ENCODE results near the gene PRRX1. TPM values are rescaled to one million over a fixed set of nuclear protein-coding genes. Genes with fewer than 3 reads are reported as not detected.

The PRRX1 gene
- total RNA-seq, 1 experiment from 2014 or later = 1.1 TPM

GRCh38 chr1:170707959-170708655 is 44.2 kb downstream of the PRRX1 start:
- Histone ChIP-seq H3K27ac (peak overlapping the region; percentile 41), H3K4me3 (no peak overlapping the region), H3K27me3 (no peaks in the 10 kb centered on the region), H3K9me3 (replicated peaks) (no peaks in the 10 kb centered on the region), H3K36me3 (no peaks in the 10 kb centered on the region), H3K4me1 (peaks cover 6% of the 10 kb centered on the region; the same call in 1 of the 2 replicates)
- peak; percentile 9 to 38 for DNase-seq

GRCh38 chr1:170711682-170712081 is 47.8 kb downstream of the PRRX1 start:
- H3K9me3 ChIP-seq (replicated peaks) = no peaks in the 10 kb centered on the region
- no peaks in the 10 kb centered on the region for H3K27me3 ChIP-seq
- DNase-seq = no peak
- no peak overlapping the region for H3K4me3 ChIP-seq
- no peaks in the 10 kb centered on the region for H3K36me3 ChIP-seq
- H3K27ac ChIP-seq = no peak overlapping the region
- peaks cover 3% of the 10 kb centered on the region; the same call in 1 of the 2 replicates for H3K4me1 ChIP-seq

GRCh38 chr1:170714163-170714562 is 50.2 kb downstream of the PRRX1 start:
- Histone ChIP-seq H3K9me3 (replicated peaks) (no peaks in the 10 kb centered on the region), H3K4me3 (no peak overlapping the region), H3K27me3 (no peaks in the 10 kb centered on the region), H3K4me1 (no peaks in the 10 kb centered on the region), H3K36me3 (no peaks in the 10 kb centered on the region), H3K27ac (no peak overlapping the region)
- DNase-seq = no peak

GRCh38 chr1:170714938-170715337 is 51.0 kb downstream of the PRRX1 start:
- H3K27ac ChIP-seq = no peak overlapping the region
- no peak for DNase-seq
- no peaks in the 10 kb centered on the region for H3K9me3 ChIP-seq (replicated peaks)
- no peak overlapping the region for H3K4me3 ChIP-seq
- H3K4me1 ChIP-seq = no peaks in the 10 kb centered on the region
- H3K36me3 ChIP-seq = no peaks in the 10 kb centered on the region
- no peaks in the 10 kb centered on the region for H3K27me3 ChIP-seq

GRCh38 chr1:170716835-170717429 is 53.0 kb downstream of the PRRX1 start:
- no peak for DNase-seq
- no peak overlapping the region for H3K4me3 ChIP-seq
- no peaks in the 10 kb centered on the region for H3K9me3 ChIP-seq (replicated peaks)
- no peak overlapping the region for H3K27ac ChIP-seq
- no peaks in the 10 kb centered on the region for H3K4me1 ChIP-seq
- no peaks in the 10 kb centered on the region for H3K27me3 ChIP-seq
- H3K36me3 ChIP-seq = no peaks in the 10 kb centered on the region

- Histone ChIP-seq H3K4me1 (no peaks in the 10 kb centered on the region), H3K27me3 (no peaks in the 10 kb centered on the region), H3K4me3 (no peak overlapping the region), H3K27ac (no peak overlapping the region), H3K9me3 (replicated peaks) (no peaks in the 10 kb centered on the region), H3K36me3 (no peaks in the 10 kb centered on the region)
- DNase-seq = no peak
Measured at GRCh38 chr1:170720661-170721060, 56.7 kb downstream of the PRRX1 start.

GRCh38 chr1:170721621-170722020 is 57.7 kb downstream of the PRRX1 start:
- H3K27ac ChIP-seq = no peak overlapping the region
- H3K27me3 ChIP-seq = no peaks in the 10 kb centered on the region
- H3K36me3 ChIP-seq = no peaks in the 10 kb centered on the region
- no peak overlapping the region for H3K4me3 ChIP-seq
- no peaks in the 10 kb centered on the region for H3K9me3 ChIP-seq (replicated peaks)
- no peaks in the 10 kb centered on the region for H3K4me1 ChIP-seq
- no peak for DNase-seq

GRCh38 chr1:170723518-170723917 is 59.6 kb downstream of the PRRX1 start:
- no peaks in the 10 kb centered on the region for H3K9me3 ChIP-seq (replicated peaks)
- DNase-seq = no peak
- H3K36me3 ChIP-seq = no peaks in the 10 kb centered on the region
- H3K4me1 ChIP-seq = no peaks in the 10 kb centered on the region
- no peaks in the 10 kb centered on the region for H3K27me3 ChIP-seq
- no peak overlapping the region for H3K27ac ChIP-seq
- H3K4me3 ChIP-seq = no peak overlapping the region

GRCh38 chr1:170725326-170725725 is 61.4 kb downstream of the PRRX1 start:
- H3K9me3 ChIP-seq (replicated peaks) = no peaks in the 10 kb centered on the region
- no peak overlapping the region for H3K4me3 ChIP-seq
- H3K36me3 ChIP-seq = no peaks in the 10 kb centered on the region
- H3K27me3 ChIP-seq = no peaks in the 10 kb centered on the region
- H3K4me1 ChIP-seq = no peaks in the 10 kb centered on the region
- DNase-seq = no peak
- no peak overlapping the region for H3K27ac ChIP-seq

- Histone ChIP-seq H3K9me3 (replicated peaks) (no peaks in the 10 kb centered on the region), H3K27ac (no peak overlapping the region), H3K36me3 (no peaks in the 10 kb centered on the region), H3K27me3 (no peaks in the 10 kb centered on the region), H3K4me1 (peaks cover 8% of the 10 kb centered on the region), H3K4me3 (no peak overlapping the region)
- DNase-seq = peak in 1 of 2 experiments; percentile 6
Measured at GRCh38 chr1:170727963-170728362, 64.0 kb downstream of the PRRX1 start.

- Histone ChIP-seq H3K4me1 (peaks cover 11% of the 10 kb centered on the region), H3K4me3 (no peak overlapping the region), H3K36me3 (no peaks in the 10 kb centered on the region), H3K27ac (no peak overlapping the region), H3K9me3 (replicated peaks) (no peaks in the 10 kb centered on the region), H3K27me3 (no peaks in the 10 kb centered on the region)
- DNase-seq = no peak
Measured at GRCh38 chr1:170729225-170730002, 65.5 kb downstream of the PRRX1 start.

- H3K27me3 ChIP-seq = no peaks in the 10 kb centered on the region
- H3K9me3 ChIP-seq (replicated peaks) = no peaks in the 10 kb centered on the region
- peaks cover 17% of the 10 kb centered on the region for H3K4me1 ChIP-seq
- H3K27ac ChIP-seq = no peak overlapping the region
- H3K36me3 ChIP-seq = no peaks in the 10 kb centered on the region
- H3K4me3 ChIP-seq = no peak overlapping the region
- no peak for DNase-seq
Measured at GRCh38 chr1:170730014-170730413, 66.1 kb downstream of the PRRX1 start.

- Histone ChIP-seq H3K27me3 (no peaks in the 10 kb centered on the region), H3K36me3 (no peaks in the 10 kb centered on the region), H3K9me3 (replicated peaks) (no peaks in the 10 kb centered on the region), H3K27ac (no peak overlapping the region), H3K4me3 (no peak overlapping the region), H3K4me1 (peaks cover 20% of the 10 kb centered on the region)
- no peak for DNase-seq
Measured at GRCh38 chr1:170730438-170730837, 66.5 kb downstream of the PRRX1 start.

- H3K36me3 ChIP-seq = no peaks in the 10 kb centered on the region
- H3K27ac ChIP-seq = no peak overlapping the region
Measured at GRCh38 chr1:170731566-170732251, 67.8 kb downstream of the PRRX1 start.

GRCh38 chr1:170732252-170732588 is 68.3 kb downstream of the PRRX1 start:
- Histone ChIP-seq H3K4me1 (peaks cover 20% of the 10 kb centered on the region), H3K9me3 (replicated peaks) (no peaks in the 10 kb centered on the region), H3K36me3 (no peaks in the 10 kb centered on the region), H3K4me3 (no peak overlapping the region), H3K27me3 (no peaks in the 10 kb centered on the region), H3K27ac (no peak overlapping the region)
- peak; percentile 2 to 28 for DNase-seq

More at GRCh38 chr1:170731566-170732251, 67.8 kb downstream of the PRRX1 start:
- DNase-seq = no peak
- peaks cover 20% of the 10 kb centered on the region for H3K4me1 ChIP-seq
- no peaks in the 10 kb centered on the region for H3K27me3 ChIP-seq
- H3K4me3 ChIP-seq = no peak overlapping the region
- H3K9me3 ChIP-seq (replicated peaks) = no peaks in the 10 kb centered on the region
